Activated naive CD4-positive, alpha-beta T cell treated with anti-CD3 and anti-CD28 coated beads, Interleukin-2, amount 50 U/mL, for 16 hours (primary cell): ENCODE data around the gene TSTD2.
"Not testable (repeated sequence)": the region's sequence is repeated elsewhere in the genome, so short reads cannot be mapped to it uniquely, and the experiment has no call there.

ENCODE experiments used
- DNase-seq: peaks from one replicate; pipeline ENCODE4 v3.0.0-alpha.2; 2020

The TSTD2 gene

DNA sequence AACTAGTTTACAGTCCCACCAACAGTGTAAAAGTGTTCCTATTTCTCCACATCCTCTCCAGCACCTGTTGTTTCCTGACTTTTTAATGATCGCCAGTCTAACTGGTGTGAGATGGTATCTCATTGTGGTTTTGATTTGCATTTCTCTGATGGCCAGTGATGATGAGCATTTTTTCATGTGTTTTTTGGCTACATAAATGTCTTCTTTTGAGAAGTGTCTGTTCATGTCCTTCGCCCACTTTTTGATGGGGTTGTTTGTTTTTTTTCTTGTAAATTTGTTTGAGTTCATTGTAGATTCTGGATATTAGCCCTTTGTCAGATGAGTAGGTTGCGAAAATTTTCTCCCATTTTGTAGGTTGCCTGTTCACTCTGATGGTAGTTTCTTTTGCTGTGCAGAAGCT is 51.6 kb downstream of the TSTD2 start:
- not testable (repeated sequence) for DNase-seq

DNA sequence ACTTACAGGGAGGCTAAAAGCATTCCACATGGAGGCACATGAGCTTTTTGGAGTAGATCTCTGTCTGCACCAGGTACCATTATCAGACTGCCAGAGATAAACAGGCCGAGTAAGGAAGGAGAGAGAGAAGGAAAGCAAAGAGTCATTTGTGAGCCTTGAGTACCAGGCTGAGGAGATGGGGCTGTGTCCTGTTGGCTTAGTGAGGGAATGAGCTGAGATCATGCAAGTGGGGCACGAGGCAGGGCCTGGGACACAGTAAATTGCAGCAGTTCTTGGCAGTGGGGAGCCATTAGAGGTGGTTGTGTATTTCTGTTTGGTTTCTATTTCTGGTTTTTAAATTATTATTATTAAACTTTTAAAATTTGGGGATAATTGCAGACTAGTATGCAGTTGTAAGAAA is 53.3 kb downstream of the TSTD2 start:
- no peak for DNase-seq

DNA sequence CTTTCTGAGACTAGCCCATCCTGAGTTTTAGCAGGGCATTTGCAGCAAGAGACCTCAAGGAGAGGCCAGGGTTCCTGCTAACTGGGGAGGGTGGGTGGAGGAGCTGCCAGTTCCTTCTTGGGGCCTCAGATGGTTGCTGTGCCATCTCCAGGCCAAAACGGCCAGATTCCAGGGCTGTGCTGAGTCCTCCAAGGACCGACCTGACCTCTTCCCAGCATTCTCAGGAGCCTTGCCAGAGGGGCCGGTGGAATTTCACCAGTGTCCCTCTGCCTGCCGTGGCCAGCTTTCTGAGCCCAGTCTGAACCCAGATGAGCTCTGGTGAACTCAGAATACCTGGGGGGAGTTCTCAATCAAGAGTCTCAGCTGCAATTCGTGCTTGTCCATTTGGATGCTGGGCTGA is 54.3 kb downstream of the TSTD2 start:
- no peak for DNase-seq

DNA sequence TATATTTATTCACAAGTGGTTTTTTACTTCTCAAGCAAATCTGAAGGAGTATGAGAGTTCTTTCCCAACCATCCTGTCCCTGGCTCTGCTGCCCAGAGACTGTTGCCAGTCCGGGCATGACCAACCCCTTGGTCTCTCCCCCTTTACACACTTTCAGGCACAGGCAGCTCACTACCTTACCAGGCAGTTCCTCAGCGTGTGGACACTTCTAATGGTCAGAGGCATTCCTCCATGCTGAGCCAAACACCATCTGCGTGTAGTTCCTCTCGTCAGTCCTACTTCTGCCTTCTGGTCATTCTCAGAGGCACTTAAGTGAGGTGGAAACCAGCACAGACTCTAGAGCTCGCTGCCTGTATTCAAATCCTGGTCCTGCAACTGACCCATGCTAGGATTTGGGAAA is 56.1 kb downstream of the TSTD2 start:
- no peak for DNase-seq

DNA sequence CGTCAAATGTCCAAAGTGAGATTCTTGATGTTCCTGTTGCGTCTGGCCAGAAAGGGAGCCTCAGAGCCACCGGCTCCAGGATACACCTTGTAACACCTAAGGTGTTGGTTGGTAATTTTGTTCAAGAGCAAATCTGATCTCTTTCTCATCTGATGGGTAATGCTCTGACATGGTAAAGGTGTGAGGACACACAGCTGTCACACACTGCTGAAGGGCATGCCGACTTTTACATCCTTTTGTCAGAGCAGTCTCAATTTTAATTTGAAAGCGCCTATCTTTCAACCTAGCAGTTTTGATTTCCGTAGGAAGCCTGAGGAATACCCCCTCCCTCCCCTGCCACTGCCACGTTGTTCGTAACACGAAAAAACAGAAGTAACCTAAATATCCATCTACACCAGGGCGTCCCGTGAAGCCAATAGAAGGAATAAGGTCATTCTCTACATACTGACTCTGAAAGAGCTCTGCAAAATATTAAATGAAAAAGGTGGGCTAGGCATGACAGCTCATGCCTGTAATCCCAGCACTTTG is 57.4 kb downstream of the TSTD2 start:
- DNase-seq: no peak

DNA sequence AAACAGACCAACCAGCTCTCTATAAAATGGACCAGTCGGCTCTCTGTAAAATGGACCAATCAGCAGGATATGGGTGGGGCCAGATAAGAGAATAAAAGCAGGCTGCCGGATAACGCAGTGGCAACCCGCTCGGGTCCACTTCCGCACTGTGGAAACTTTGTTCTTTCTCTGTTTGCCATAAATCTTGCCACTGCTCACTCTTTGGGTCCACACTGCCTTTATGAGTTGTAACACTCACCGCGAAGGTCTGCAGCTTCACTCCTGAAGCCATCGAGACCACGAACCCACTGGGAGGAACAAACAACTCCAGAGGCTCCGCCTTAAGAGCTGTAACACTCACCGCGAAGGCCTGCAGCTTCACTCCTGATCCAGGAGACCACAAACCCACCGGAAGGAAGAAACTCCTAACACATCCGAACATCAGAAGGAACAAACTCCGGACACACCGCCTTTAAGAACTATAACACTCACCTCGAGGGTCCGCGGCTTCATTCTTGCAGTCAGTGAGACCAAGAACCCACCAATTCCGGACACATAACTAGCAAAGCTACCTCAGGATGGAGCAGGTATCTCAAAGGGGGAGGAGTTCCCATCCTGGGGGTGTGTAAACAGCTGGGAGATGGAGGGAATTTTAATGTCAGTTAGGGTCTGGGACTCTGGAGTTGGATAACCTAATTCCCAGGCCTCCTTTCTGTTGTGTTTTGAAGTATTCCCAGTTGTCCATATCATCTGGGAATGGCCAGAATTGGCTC is 58.1 kb downstream of the TSTD2 start:
- DNase-seq: peak; percentile 36

DNA sequence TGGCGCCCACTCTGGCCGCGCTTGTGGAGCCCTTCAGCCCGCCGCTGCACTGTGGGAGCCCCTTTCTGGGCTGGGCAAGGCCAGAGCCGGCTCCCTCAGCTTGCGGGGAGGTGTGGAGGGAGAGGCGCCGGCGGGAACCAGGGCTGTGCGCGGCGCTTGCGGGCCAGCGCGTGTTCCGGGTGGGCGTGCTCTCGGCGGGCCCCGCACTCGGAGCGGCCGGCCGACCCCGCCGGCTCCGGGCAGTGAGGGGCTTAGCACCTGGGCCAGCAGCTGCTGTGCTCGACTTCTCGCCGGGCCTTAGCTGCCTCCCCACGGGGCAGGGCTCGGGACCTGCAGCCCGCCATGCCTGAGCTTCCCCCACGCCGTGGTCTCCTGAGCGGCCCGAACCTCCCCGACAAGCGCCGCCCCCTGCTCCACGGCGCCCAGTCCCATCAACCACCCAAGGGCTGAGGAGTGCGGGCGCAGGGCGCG is 59.0 kb downstream of the TSTD2 start:
- not testable (repeated sequence) for DNase-seq

DNA sequence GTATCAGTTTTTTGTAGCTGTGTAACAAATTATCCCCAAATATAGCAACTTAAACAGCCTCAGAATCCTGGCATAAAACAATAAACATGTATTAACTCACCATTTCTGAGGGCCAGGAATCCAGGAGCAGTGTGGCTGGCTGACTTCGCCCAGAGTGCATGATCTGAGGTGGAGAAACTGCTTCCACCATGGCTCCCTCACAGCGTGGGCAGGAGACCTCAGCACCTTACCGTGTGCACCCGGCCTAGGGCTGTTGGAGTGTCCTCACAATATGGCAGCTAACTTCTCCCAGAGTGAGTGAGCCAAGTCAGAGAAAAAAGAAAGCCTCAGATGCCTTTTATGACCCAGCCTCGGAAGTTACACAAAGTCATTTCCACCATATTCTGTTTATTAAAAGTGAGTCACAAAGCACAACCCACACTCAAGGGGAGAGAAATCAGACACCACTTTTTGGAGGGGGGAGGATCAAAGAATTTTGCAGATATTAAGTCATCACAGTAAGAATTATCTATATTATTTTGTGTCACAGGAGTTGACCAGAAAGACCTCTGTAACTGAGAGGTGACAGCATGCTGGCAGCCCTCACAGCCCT is 59.6 kb downstream of the TSTD2 start:
- no peak for DNase-seq

DNA sequence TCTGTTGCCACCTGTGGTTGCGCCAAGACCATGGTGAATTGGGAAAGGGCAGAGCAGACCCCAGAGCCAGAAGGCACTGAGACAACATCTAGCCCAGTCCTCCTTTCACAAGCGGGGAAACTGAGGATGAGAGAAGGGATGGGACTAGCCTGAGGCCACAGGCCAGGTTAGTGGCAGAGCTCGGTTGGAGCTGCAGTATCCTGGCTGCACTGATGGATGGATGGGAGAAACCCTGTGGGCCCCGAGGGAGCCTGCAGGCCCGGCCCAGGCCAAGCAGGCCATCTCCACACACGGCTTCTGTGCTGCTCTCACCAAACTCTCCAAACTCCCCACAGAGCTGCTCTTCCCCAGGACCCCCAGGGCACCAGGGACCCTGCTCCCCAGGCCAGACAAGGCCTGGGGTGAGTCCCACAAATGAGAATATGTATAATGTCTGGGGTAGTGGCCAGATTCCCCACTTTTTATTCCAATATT is 60.2 kb downstream of the TSTD2 start:
- no peak for DNase-seq

DNA sequence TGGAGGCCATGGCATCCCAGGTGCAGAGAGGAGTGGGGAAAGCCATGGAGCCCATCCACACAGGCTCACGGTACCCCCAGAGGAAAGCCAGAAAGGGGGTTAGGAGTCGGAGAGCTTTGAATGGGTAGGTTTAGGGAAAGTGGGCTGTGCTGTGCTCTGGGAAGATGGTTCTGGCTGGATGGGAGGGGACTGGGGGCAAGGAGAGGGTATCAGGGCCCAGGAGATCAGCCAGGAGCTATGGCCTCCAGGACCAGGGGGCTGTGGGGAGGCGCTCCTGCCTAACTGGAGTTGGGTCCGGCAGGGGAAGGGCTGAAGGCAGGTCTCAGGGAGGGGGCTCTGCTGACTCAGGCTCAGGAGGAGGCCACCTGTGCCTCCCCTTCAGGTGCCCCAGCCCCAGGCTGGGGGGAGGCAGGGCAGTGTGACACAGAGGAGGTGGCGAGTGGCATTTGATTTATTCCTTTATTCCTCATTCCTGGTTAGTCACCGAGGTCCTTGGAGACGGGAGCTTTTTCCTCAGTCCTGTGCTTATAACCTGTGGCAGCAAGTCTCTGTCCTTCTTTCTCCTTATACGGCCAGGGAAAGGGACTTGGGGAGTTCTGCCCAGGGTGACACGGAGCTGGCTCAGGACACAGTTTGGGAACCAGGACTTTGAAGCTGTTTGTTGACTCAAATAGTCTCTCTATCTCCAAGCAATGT is 60.8 kb downstream of the TSTD2 start:
- DNase-seq: no peak

DNA sequence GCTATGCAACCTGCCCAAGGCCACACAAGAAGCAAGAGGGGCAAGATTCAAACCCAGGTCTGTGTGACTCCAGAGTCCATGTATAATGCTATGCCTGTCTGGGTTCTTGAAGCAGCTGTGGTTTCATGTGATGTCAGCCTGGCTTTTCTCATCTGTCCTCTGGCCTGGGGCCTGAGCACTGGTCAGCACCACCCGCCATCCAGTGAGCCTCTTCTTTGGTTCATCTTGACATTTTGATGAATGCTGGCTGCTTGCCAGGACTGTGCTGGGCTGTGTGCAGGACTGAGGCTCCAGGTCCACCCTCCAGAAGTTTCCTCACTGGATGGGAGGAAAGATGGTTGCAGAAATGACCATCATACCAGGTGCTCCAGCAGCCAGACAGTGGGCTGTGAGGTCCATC is 61.5 kb downstream of the TSTD2 start:
- DNase-seq: no peak

DNA sequence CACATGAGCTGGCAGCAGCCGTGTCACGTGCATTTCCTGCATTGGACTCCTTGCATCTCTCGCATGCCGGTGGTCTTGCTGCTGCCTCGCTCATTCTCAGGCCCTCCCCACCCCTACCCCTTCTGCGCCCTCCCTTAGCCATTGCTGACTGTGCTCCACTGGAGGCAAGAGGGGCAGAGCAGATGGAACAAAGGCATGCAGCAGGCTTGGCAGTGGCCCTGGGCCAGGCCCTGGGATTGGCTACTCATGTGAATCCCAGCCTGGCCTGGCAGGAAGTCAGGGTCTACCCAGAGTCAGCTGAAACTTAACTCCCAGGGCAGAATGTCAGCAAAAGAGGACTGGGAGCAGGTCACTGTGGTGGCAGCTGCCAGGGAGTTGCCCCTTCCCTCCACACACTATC is 62.3 kb downstream of the TSTD2 start:
- no peak for DNase-seq

DNA sequence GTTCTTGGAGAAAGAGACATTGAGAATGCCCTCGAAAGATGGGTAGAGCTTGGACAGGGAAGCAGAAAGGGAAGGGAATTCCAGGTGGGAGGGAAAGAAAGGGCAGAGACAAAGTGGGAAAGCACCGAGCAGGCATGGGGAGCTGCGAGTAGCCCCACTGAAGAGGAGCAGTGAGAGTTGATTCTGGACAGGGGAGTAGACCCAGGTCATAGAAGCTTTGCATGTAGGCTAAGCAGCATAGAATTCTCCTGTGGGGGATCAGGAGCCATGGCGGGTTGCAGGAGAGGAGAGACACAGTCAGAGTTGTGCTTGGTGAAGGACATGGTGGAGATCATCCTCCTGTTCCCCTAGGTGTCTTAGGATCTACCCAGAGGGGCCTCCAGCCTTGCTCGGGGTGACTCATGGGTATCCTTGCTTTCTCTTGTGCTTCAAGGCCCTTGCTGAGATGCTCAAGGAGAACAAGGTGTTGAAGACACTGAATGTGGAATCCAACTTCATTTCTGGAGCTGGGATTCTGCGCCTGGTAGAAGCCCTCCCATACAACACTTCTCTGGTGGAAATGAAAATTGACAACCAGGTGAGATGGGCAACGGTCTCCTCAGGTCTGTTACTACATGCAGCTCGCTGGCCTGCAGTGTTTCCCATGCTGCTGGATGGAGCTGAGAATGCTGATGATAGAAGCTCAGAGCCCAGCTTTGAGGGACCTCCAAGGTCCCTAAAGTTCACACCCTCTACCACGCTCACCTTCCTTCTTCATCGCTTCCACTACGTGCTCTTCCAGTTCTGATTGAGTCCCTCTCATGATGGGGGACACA is 64.5 kb downstream of the TSTD2 start:
- DNase-seq: no peak

DNA sequence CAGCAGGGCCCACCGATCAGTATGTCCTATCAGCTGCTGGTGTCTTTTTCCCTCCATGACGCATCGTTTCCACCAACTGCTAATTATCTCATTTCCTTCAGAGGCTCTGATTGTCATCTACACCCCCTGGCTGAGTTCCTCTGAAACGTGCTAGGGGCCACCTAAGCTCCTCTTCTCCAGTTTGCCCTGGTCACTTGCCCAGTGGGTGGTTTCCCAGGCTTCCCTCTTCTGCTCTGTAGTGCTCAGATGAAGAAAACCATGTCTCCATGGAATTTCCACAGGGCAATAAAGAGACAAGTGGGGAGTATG is 65.3 kb downstream of the TSTD2 start:
- DNase-seq: no peak

DNA sequence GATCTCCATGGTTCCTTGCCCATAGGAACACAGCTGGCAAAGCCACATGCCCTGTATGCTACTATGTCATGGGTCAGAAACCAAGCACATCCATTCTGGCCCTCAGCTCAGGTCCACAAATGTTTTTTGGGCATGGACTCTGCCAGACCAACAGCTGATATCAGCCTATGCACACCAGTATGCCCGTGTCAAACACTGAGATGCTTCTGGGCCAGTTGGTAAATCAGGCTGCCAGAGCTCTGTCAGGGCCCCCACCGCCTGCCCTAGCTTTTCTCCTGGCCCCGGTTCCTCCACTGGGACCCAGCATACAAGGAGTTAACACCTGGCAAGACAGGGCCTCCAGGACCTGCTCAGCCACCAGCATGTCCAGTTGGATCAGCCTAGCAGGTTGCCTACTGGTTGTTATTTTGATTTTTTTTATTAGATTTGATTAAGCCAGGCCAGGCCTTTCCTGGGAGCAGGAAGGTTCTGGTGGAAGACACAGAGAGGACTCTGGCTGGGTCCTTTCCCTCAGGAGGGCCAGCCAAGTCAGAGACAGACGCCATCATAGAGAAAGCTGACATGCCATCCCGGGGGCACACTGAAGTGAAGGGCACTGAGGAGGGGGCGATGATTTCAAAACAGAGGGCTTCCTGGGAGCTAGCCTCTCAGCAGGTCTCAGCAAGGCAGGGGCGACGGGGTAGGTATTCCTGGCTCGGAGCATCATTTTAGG is 65.8 kb downstream of the TSTD2 start:
- no peak for DNase-seq

DNA sequence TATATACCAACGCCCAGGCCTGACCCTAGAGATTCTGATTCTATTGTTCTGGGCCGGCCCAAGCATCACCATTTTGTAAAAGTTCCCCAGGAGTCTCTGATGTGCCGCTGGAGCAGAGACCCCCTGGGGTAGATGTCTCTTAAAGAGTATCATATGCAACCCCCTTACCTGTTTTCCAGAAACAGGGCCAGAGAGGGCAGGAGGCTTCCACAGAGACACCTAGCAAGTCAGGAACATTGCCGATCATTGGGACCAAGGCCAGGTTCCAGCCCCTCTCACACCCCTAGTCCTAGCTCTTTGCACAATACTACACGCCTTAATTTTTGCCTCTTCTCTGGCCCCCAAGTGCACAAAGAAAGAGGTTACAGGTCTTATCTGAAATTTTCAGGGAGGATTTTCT is 67.9 kb downstream of the TSTD2 start:
- DNase-seq: no peak

DNA sequence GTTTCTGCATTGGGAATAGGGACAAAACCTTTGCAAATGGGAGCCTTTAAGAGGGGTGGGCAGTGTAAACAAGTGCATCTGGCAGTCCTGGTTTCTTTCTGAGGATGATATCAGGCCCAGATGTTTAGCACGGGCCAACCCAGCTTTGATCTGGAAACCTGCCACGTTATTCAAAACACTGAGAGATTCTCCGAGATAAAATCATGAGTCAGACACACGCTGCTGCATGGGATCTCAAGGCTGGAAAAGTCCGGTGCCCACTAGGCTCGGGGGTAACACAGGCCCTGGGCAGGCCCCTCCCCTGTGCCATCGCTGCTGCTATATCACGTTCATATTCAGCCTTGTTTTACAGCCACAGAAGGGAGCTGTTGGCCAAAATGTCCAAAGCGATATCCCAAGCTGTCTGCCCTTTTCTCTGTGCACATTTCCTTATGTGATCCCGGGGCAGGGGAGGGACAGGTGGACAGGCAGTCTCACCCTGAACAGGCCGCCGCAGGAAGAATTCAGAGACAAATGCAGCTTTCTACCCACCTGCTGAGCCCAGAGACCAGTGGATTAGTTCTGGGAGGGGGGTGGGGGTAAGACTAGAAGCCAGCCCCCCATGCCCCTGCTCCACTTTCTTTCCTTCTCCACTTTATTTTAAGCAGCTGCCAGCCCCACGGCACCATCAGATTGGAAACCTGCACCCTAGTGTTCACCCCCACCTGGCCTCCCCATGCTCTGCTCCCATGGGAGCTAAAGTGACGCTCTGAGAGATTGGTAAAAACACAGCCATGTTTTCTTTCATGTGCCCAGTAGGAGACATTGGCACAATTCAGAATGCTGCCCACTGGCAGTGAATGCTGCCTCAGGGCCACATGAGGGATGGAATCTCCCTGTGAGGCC is 68.6 kb downstream of the TSTD2 start:
- DNase-seq: no peak

DNA sequence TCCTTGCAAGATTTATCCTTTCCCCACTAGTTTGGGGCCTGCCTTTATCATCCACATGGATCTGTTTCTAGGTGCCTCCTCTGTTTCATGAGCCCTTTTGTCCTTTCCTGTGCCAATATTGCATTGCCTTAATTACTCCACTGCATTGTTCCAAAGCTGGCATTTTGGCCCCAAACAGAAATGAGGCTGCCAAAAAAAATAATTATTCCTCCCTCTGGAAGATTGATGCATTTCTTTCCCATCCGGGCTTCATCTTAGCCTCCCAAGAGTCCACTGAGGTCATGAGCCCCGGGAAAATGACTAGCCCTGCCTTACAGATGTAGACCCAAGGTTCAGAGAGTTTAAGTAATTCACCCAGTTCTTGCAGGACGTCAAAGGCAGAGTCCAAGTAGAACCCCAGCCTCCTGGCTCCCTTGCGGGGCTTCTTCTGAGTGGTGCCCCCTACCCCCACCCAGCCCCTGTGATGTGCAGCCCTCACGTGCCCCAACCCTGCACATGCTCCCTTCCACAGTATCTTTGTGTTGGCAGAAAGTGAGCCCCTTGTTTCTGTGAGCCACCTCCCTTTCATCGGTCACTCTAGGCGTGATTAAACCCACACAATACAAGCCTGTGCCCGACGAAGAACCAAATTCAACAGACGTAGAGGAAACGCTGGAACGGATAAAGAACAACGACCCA is 69.6 kb downstream of the TSTD2 start:
- no peak for DNase-seq

DNA sequence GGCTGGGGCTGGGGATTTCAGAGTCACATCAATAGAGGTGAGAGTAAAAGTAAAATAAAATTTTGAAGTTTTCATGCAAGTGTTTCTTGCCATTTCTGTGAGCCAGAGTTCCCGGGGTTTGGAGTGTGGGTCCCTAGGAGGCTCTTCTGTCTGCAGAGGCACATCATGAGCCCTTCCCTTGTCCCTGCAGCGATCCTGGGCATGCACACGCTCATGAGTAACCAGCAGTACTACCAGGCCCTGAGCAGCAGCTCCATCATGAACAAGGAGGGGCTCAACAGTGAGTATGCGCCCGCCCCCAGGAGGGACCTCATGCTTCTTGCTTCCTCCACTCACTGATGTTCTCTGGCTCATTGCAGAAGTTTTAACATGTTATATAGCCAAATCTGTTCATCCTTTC is 70.6 kb downstream of the TSTD2 start:
- no peak for DNase-seq

DNA sequence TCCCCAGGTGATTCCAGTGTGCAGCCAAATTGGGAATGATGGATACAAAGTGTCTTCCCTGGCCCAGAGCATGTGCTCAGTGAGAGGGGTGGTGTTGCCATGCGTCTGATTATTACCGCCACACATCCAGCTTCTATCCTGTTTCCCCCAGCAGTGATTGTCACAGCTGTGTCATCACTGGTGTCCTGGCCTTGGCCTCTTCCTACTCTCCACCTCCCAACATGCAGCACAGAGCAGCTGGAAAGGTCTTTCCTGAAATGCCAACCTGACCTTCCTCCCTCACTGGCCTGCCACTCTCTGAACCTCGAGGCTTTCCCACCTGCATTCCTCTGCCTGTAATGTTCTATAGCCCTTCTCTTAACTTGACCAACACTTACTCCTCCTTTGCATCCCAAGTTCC is 71.7 kb downstream of the TSTD2 start:
- no peak for DNase-seq

DNA sequence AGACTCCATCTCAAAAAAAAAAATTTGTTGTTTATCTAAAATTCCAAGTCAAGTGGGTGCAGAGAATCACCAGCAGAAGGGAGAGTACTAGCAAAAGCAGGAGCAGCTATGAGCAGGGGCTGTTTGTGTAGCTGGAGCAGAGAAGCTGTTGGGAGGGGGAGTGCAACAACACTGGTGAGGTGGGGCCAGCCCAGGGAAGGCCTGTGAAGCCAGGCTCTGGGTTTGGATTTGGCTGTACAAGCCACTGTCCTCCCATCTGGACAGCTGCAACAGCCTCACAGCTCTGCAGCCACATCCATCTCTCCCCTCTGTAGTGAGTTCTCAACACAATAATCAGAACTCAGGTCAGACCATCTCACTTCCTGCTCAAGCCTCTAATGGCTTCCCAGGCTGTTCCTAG is 72.3 kb downstream of the TSTD2 start:
- DNase-seq: no peak
